Karpas-422 (cell line): Measurements from ENCODE around the gene EFCAB6. TPM values are rescaled to one million over a fixed set of nuclear protein-coding genes. Genes with fewer than 3 reads are reported as not detected.

Source experiments
- DNase-seq: peaks from one replicate; pipeline ENCODE4 v3.0.0-alpha.2; 2015
- H2AFZ ChIP-seq: fragments of 200-600 bp; sonication (generic); 2 replicates; pipeline ENCODE4 v1.6.1; 2014; ENCODE audit warnings: antibody characterized with exemption, low read length, mixed read lengths
- H3K27ac ChIP-seq: fragments of 200-600 bp; sonication (generic); 2 replicates; pipeline ENCODE4 v1.5.1; 2014; ENCODE audit warnings: mild to moderate bottlenecking, low read length, moderate library complexity
- H3K27me3 ChIP-seq: fragments of 200-600 bp; sonication (generic); 2 replicates; pipeline ENCODE4 v1.6.1; 2014; ENCODE audit warnings: low read length, mixed read lengths
- H3K36me3 ChIP-seq: fragments of 200-600 bp; sonication (generic); 2 replicates; pipeline ENCODE4 v1.6.1; 2014; ENCODE audit warnings: low read length, mixed read lengths; ENCODE audit not compliant: insufficient read depth
- H3K4me1 ChIP-seq: fragments of 200-600 bp; sonication (generic); 2 replicates; pipeline ENCODE4 v1.6.1; 2014; ENCODE audit warnings: mild to moderate bottlenecking, low read length, mixed read lengths
- H3K4me2 ChIP-seq: fragments of 200-600 bp; sonication (generic); 2 replicates; pipeline ENCODE4 v1.6.1; 2014; ENCODE audit warnings: low read length, low read depth, mild to moderate bottlenecking; ENCODE audit not compliant: poor library complexity, severe bottlenecking
- H3K4me3 ChIP-seq: fragments of 200-600 bp; sonication (generic); 2 replicates; pipeline ENCODE4 v1.5.1; 2014; ENCODE audit warnings: mild to moderate bottlenecking, antibody characterized with exemption, low read length, mixed read lengths
- H3K79me2 ChIP-seq: fragments of 200-600 bp; sonication (generic); 2 replicates; pipeline ENCODE4 v1.6.1; 2014; ENCODE audit warnings: mild to moderate bottlenecking, low read length, mixed read lengths
- H3K9ac ChIP-seq: fragments of 200-600 bp; sonication (generic); 2 replicates; pipeline ENCODE4 v1.6.0; 2014; ENCODE audit warnings: low read length
- H3K9me2 ChIP-seq: fragments of 200-600 bp; sonication (generic), shearing (Covaris generic); replicated peaks from 2 replicates; pipeline ENCODE4 v1.6.0; 2014; ENCODE audit warnings: mild to moderate bottlenecking, low read length, moderate library complexity; ENCODE audit not compliant: insufficient read depth
- H3K9me3 ChIP-seq: fragments of 300-700, 200-600 bp; sonication (generic); 2 replicates; pipeline ENCODE4 v1.6.1; 2014; ENCODE audit warnings: low read length, mixed read lengths
- H4K20me1 ChIP-seq: fragments of 200-600 bp; sonication (generic); 2 replicates; pipeline ENCODE4 v1.6.1; 2014; ENCODE audit warnings: mild to moderate bottlenecking, antibody characterized with exemption, low read length, low read depth; ENCODE audit not compliant: insufficient read depth
- total RNA-seq: library from RNA; depleted of rRNA; stranded (reverse); fragments of >200 nt; shearing (Covaris generic); gene quantifications from 2 replicates; pipeline ENCODE4 v1.2.3, GENCODE V29; 2014; ENCODE audit warnings: low replicate concordance

Gene EFCAB6
- total RNA-seq, 1 experiment from 2014 or later: not detected

DNA sequence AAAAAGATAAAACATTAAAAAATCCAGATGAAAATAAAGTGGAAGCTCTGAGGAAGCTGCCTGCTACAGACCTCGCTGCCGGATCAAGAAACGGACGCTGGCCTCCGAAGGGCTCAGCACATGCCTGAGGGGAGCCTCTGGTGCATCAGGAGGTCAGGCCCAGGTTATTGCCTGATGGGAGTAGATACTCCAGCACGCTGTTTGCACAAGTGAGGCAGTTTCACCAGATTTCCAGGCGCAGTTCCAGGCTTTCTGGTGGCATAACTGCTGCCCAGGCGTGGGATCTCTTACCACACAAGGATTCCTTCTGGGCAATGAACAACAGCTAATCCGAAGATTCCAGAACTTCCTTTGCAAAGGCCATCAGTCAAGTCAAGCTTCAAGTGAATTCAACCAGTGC, 246.1 kb downstream of the EFCAB6 start:
- H4K20me1 ChIP-seq: no peaks in the 10 kb centered on the region
- no peaks in the 10 kb centered on the region for H3K4me1 ChIP-seq
- H3K27me3 ChIP-seq: no peaks in the 10 kb centered on the region
- H3K4me2 ChIP-seq: no peak overlapping the region
- H3K36me3 ChIP-seq: no peaks in the 10 kb centered on the region
- no peaks in the 10 kb centered on the region for H3K79me2 ChIP-seq
- no peaks in the 10 kb centered on the region for H3K9me3 ChIP-seq
- H3K4me3 ChIP-seq: no peak overlapping the region
- DNase-seq: no peak
- no peak overlapping the region for H3K9ac ChIP-seq
- no peak overlapping the region for H3K27ac ChIP-seq
- no peak overlapping the region for H2AFZ ChIP-seq
- H3K9me2 ChIP-seq: no peaks in the 10 kb centered on the region

DNA sequence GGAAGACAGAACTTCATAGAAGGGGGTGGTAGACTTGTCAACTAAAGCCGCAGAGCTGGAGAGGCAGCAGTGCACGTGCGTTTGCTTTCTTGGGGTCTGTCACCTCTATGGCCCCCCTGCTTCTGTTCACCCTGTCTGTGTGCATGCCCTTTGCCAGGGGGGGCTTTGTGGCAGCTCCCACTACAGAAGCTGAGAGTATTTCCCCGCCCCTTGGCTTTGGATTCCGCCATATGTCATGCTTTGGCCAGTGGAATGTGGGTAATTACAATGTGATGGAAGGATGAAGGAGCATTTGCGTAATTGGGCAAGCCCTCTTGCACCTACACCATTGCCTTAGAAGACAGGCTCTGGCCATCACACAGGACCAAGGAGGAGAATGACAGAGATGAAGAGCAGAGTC, 247.2 kb downstream of the EFCAB6 start:
- H3K27me3 ChIP-seq: no peaks in the 10 kb centered on the region
- no peak overlapping the region for H3K4me2 ChIP-seq
- H3K4me1 ChIP-seq: no peaks in the 10 kb centered on the region
- no peaks in the 10 kb centered on the region for H4K20me1 ChIP-seq
- H3K4me3 ChIP-seq: no peak overlapping the region
- H3K79me2 ChIP-seq: no peaks in the 10 kb centered on the region
- H3K9me3 ChIP-seq: no peaks in the 10 kb centered on the region
- no peak overlapping the region for H3K9ac ChIP-seq
- H3K9me2 ChIP-seq: no peaks in the 10 kb centered on the region
- no peak for DNase-seq
- no peak overlapping the region for H2AFZ ChIP-seq
- no peaks in the 10 kb centered on the region for H3K36me3 ChIP-seq
- no peak overlapping the region for H3K27ac ChIP-seq

GRCh38 chr22:43563571-43563970, 248.5 kb downstream of the EFCAB6 start:
- H3K4me3 ChIP-seq: no peak overlapping the region
- H3K79me2 ChIP-seq: no peaks in the 10 kb centered on the region
- DNase-seq: no peak
- no peak overlapping the region for H2AFZ ChIP-seq
- H4K20me1 ChIP-seq: no peaks in the 10 kb centered on the region
- H3K27ac ChIP-seq: no peak overlapping the region
- no peak overlapping the region for H3K9ac ChIP-seq
- H3K9me2 ChIP-seq: no peaks in the 10 kb centered on the region
- H3K4me1 ChIP-seq: no peaks in the 10 kb centered on the region
- no peaks in the 10 kb centered on the region for H3K36me3 ChIP-seq
- no peak overlapping the region for H3K4me2 ChIP-seq
- H3K9me3 ChIP-seq: no peaks in the 10 kb centered on the region
- no peaks in the 10 kb centered on the region for H3K27me3 ChIP-seq

DNA sequence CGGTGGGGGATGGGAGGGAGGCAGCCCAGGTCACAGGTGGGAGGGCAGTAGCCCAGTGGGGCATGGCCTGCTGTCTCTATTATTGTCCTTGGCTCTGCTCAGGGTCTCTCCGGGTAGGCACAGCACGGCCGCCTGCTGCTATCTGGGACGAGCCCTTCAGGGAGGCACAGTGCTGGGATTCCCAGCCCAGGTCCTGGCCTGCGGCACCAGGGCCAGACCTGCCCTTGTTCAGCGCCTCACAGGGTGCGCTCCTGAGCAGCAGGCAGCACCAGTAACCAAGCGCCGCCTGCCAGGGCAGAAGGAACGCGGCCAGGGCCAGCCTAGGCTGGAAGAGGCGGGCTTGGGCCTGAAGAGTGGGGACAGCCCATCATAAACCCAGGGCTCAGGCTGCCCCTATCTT, 249.3 kb downstream of the EFCAB6 start:
- no peak overlapping the region for H3K4me2 ChIP-seq
- H3K36me3 ChIP-seq: no peaks in the 10 kb centered on the region
- H3K9me2 ChIP-seq: no peaks in the 10 kb centered on the region
- no peak overlapping the region for H3K27ac ChIP-seq
- no peaks in the 10 kb centered on the region for H3K27me3 ChIP-seq
- H3K4me1 ChIP-seq: no peaks in the 10 kb centered on the region
- H4K20me1 ChIP-seq: no peaks in the 10 kb centered on the region
- H3K9ac ChIP-seq: no peak overlapping the region
- no peaks in the 10 kb centered on the region for H3K9me3 ChIP-seq
- no peak overlapping the region for H3K4me3 ChIP-seq
- no peak for DNase-seq
- no peaks in the 10 kb centered on the region for H3K79me2 ChIP-seq
- no peak overlapping the region for H2AFZ ChIP-seq

DNA sequence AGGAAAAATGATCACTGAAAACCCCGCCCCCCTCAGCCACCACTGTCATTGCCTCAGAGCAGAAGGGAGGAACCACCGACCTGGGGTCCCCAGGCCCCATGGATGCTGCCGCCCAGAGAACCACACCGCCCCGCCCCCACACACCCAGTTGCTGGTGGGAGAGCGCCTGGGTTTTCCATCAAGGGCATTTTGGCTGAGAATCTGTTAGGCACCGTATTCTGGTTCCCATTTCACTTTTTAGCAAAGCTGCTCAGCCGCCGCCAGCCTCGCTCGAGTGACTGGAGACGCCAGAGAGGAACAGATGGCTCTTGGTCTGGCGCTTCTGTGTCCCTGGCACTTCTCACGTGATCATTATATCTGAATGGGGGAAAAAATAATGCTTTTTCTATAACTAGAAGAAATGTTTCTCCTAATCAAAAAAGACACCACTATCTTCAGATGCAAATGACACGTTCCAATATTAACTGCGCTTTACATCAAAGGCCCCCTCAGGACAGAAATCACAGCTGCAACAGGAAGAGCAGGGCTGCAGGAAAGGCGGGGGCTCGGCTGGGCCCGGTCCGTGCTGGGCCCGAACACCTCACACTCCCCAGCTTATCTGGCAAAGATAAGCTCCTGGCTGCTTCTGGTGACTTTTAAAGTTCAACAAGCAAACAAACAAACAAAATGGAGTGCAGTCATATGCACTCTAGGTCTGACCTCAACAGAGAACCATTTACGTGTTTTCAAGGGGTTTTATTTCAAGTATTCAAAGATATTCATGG, 250.5 kb downstream of the EFCAB6 start:
- Histone ChIP-seq H4K20me1 (no peaks in the 10 kb centered on the region), H3K9me3 (no peaks in the 10 kb centered on the region), H3K4me3 (no peak overlapping the region), H3K4me2 (no peak overlapping the region), H3K4me1 (no peaks in the 10 kb centered on the region), H3K9me2 (no peaks in the 10 kb centered on the region), H3K79me2 (no peaks in the 10 kb centered on the region), H3K27me3 (no peaks in the 10 kb centered on the region), H3K9ac (no peak overlapping the region), H3K27ac (no peak overlapping the region), H2AFZ (no peak overlapping the region), H3K36me3 (no peaks in the 10 kb centered on the region)
- no peak for DNase-seq

- DNase-seq: no peak
- H3K9me2 ChIP-seq: no peaks in the 10 kb centered on the region
- H3K4me2 ChIP-seq: no peak overlapping the region
- H2AFZ ChIP-seq: no peak overlapping the region
- H3K27me3 ChIP-seq: no peaks in the 10 kb centered on the region
- H3K4me1 ChIP-seq: no peaks in the 10 kb centered on the region
- H3K36me3 ChIP-seq: no peaks in the 10 kb centered on the region
- H3K27ac ChIP-seq: no peak overlapping the region
- no peaks in the 10 kb centered on the region for H3K9me3 ChIP-seq
- H4K20me1 ChIP-seq: no peaks in the 10 kb centered on the region
- no peaks in the 10 kb centered on the region for H3K79me2 ChIP-seq
- no peak overlapping the region for H3K9ac ChIP-seq
- H3K4me3 ChIP-seq: no peak overlapping the region
Measured at GRCh38 chr22:43560651-43561050, 251.5 kb downstream of the EFCAB6 start.

DNA sequence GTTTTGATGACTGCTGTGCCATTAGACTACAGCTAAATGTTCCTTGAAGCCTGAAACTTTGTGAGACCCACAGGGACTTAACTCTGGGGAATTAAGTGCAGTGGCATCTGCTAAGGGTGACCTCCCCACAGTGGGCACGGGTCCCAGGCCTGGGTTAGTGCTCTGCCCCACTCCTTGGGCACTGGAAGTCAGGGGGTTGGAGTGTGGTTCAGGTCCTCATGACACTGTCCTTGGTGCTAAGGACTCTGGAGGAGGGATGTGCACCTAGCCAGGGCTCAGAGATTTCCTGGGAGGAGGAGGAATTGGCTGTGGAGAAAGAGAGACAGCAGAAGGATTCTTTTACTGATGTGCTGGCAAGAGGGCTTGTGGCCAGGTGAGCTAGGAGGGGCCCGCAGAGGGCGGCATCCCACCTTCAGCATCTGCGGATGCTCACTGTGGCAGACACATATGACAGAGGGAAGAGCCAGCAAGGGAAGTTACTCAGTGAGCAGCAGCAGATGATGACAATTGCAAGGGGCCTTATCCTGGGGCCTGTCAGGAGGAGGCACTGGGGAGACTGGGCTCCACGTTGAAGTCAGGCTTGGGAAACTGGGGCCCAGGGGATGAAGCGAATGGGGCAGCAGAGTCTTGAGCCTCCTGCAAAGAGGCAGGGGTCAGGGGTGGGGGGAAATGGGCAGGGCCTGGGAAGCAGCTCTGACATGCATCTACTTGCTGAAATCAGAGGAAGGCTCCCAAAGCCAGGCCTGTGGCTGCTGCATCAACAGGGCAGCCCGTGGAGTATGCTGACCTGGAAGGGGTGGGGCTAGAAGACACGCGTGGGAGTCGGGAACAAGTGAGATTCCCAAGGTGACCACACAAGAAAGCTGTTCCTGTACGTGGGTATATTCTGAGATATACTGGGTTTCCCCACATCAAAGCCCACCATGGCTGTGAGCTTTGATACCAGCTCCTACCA, 256.3 kb downstream of the EFCAB6 start:
- Histone ChIP-seq H2AFZ (no peak overlapping the region), H3K36me3 (no peaks in the 10 kb centered on the region), H4K20me1 (no peaks in the 10 kb centered on the region), H3K79me2 (no peaks in the 10 kb centered on the region), H3K9me3 (no peaks in the 10 kb centered on the region), H3K4me3 (no peak overlapping the region), H3K4me1 (no peaks in the 10 kb centered on the region), H3K27me3 (no peaks in the 10 kb centered on the region), H3K27ac (no peak overlapping the region), H3K4me2 (no peak overlapping the region), H3K9me2 (no peaks in the 10 kb centered on the region), H3K9ac (no peak overlapping the region)
- no peak for DNase-seq

- Histone ChIP-seq H3K36me3 (no peaks in the 10 kb centered on the region), H3K9me2 (no peaks in the 10 kb centered on the region), H3K4me1 (no peaks in the 10 kb centered on the region), H3K27me3 (no peaks in the 10 kb centered on the region), H3K9me3 (no peaks in the 10 kb centered on the region), H3K27ac (no peak overlapping the region), H4K20me1 (no peaks in the 10 kb centered on the region), H3K79me2 (no peaks in the 10 kb centered on the region), H3K9ac (no peak overlapping the region), H3K4me2 (no peak overlapping the region), H2AFZ (no peak overlapping the region), H3K4me3 (no peak overlapping the region)
- no peak for DNase-seq
Measured at GRCh38 chr22:43554694-43555365, 257.3 kb downstream of the EFCAB6 start.
